GM18951 (cell line): ENCODE measurements around the gene NEXN.

Source experiments
- POLR2A ChIP-seq: IDR thresholded peaks from 4 replicates; pipeline ENCODE4 v1.6.1; 2011; ENCODE audit warnings: mild to moderate bottlenecking; ENCODE audit not compliant: insufficient read length, insufficient read depth; ENCODE audit errors: extremely low read depth
- in situ Hi-C: fragments of 300-500 bp; cut with MboI; formaldehyde crosslinking; loops from one replicate; pipeline ENCODE4 v1.12.0; 2022; ENCODE audit warnings: low sequenced_read_pairs, mixed read lengths, inconsistent platforms; ENCODE audit not compliant: unreplicated experiment

Gene NEXN

GRCh38 chr1:77926561-77927357 is 38.3 kb downstream of the NEXN start:
- in situ Hi-C loops, result no loop called here

GRCh38 chr1:77927414-77927813 is 39.0 kb downstream of the NEXN start:
- no peak for TF ChIP-seq POLR2A
- in situ Hi-C loops, result no loop called here

More at GRCh38 chr1:77926561-77927357, 38.3 kb downstream of the NEXN start:
- TF ChIP-seq POLR2A, result no peak

GRCh38 chr1:77929806-77930205 is 41.4 kb downstream of the NEXN start:
- TF ChIP-seq POLR2A, result no peak
- in situ Hi-C loops, result no loop called here

GRCh38 chr1:77938651-77939050 is 50.2 kb downstream of the NEXN start:
- TF ChIP-seq POLR2A, result no peak
- in situ Hi-C loops, result no loop called here

- no peak for TF ChIP-seq POLR2A
- in situ Hi-C loops, result no loop called here
These were observed 52.6 kb downstream of the NEXN start for GRCh38 chr1:77940921-77941570.

- TF ChIP-seq POLR2A, result no peak
- in situ Hi-C loops, result no loop called here
These were observed 54.1 kb downstream of the NEXN start for GRCh38 chr1:77942400-77943140.

- in situ Hi-C loops, result no loop called here
- no peak for TF ChIP-seq POLR2A
These were observed 56.9 kb downstream of the NEXN start for GRCh38 chr1:77945345-77945744.

GRCh38 chr1:77948841-77949424 is 60.5 kb downstream of the NEXN start:
- no peak for TF ChIP-seq POLR2A
- in situ Hi-C loops, result no loop called here

- no peak for TF ChIP-seq POLR2A
These were observed 62.4 kb downstream of the NEXN start for GRCh38 chr1:77950873-77951272.

GRCh38 chr1:77951328-77951727 is 62.9 kb downstream of the NEXN start:
- no peak for TF ChIP-seq POLR2A
- in situ Hi-C loops, result no loop called here

More at GRCh38 chr1:77950873-77951272, 62.4 kb downstream of the NEXN start:
- in situ Hi-C loops, result no loop called here

GRCh38 chr1:77953907-77954306 is 65.5 kb downstream of the NEXN start:
- in situ Hi-C loops, result no loop called here
- TF ChIP-seq POLR2A, result no peak

- in situ Hi-C loops, result no loop called here
- TF ChIP-seq POLR2A, result no peak
These were observed 66.1 kb downstream of the NEXN start for GRCh38 chr1:77954521-77954920.

- in situ Hi-C loops, result no loop called here
- no peak for TF ChIP-seq POLR2A
These were observed 67.3 kb downstream of the NEXN start for GRCh38 chr1:77955709-77956108.
